Kidney glomerular epithelial cell (primary cell): ENCODE results near the gene TMEM255B.
"Not testable (repeated sequence)": the region's sequence is repeated elsewhere in the genome, so short reads cannot be mapped to it uniquely, and the experiment has no call there.

Experiments
- DNase-seq: peaks from one replicate; lab custom pipeline; 2025; lab: John Stamatoyannopoulos, UW

TMEM255B gene

DNA sequence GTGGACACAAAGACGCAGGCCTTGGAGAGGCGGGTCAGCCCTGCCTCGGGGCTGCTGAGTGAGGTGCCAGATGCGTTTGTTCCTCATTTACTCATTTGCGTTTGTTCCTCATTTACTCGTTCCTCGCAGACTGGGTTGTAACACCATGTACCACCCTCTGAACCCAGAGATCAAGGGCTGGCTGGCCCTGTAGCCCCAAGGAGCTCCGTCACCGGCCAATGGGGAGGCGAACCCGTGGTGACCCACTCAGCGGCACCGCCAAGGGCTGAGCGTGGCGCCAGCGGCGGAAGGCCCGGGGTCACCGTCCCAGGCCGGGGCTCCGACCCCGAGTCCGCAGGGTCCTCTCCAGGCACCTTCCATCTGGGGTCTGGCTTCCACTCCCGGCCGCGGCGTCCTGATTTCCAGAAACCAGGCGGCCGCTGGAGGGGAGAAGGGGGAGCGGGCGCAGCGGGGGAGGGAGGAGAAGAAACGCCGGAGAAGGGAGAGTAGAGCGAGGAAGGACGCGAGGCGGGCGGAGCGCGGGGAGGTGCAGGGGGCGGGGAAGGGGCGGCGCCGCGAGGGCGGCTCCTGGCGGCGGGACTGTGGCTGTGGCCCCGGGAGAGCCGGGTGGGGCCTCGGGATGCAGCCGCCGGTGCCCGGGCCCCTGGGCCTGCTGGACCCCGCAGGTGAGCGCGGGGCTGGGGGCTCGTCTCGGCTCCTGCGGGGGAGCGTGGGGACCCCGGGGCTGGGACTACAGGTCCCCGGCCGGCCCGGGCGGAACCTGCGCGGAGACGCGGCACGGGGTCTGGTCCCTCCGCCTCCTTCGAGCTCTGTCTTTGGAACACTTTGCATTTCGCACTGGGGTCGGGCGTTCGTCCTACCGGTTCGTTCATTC is at the start of gene TMEM255B:
Gene TMEM255B (plus strand): TSS at position 576 of the 874 bp plus-strand sequence. CDS start 44 bp downstream, at position 620.
- peak; percentile 47 for DNase-seq

GRCh38 chr13:113722921-113723320 is 36.1 kb upstream of the TMEM255B start:
- no peak for DNase-seq

- no peak for DNase-seq
These were observed 35.5 kb upstream of the TMEM255B start for GRCh38 chr13:113723410-113724015.

DNA sequence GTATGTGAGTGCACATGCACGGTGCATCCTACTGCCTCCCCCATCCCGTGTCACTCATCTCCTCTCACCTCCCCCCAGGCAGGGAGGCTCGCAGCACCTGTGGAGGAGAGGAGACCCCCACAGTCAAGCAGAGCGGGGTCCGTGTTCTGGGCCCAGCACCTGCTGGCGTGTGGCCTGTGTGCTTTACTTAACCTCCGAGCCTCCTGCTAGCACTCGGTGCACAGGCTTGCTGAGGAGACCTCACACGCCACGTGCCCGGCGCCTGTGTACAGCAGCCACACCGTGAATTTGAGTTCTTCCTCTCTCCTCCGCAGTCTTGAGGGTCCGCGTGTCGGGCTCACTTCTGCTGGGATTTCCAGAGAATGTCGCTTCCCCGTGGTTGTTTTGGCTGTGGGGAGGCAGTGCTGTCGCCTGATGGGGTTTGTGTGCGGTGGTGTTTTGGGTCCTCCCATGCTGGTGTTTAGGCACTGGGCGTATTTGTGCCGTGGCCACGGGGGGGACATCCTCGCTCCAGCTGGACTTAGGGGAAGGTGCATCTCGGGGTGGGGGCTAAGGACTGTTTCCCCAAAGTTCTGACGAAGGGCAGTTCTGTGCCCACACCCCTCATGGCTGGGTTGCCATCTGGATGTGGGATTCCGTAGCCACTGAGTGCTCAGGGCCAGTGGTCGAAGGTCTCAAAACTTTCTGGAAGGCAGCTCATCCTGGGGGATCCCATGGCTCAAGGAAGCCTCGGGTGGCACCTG is 34.8 kb upstream of the TMEM255B start:
- no peak for DNase-seq

DNA sequence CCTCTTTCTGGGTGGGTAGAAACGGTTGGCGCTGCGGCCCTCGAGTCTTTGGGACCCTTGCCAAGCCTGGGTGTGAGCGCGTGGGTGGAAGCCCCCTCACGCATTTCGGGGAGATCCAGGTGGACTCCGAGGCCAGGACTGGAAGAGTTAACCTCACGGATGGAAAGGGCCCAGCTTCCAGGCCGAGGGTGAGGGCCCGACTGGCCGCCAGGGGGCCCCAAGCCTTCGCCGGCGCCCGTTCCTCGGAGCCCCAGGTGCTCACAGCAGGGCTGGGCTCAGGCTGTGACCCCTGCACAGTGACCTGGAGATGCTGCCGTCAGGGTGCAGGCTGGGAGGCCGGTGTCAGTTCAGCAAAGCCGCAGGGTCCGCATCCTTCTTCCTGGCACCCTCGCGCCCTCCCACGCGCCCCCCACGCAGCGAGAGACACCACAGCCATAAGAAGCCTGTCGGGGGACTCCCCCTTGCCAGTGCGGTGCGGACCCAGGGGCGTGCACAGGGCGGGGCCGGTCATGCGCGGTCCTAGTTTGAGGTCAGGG is 34.2 kb upstream of the TMEM255B start:
- DNase-seq: peak; percentile 59

DNA sequence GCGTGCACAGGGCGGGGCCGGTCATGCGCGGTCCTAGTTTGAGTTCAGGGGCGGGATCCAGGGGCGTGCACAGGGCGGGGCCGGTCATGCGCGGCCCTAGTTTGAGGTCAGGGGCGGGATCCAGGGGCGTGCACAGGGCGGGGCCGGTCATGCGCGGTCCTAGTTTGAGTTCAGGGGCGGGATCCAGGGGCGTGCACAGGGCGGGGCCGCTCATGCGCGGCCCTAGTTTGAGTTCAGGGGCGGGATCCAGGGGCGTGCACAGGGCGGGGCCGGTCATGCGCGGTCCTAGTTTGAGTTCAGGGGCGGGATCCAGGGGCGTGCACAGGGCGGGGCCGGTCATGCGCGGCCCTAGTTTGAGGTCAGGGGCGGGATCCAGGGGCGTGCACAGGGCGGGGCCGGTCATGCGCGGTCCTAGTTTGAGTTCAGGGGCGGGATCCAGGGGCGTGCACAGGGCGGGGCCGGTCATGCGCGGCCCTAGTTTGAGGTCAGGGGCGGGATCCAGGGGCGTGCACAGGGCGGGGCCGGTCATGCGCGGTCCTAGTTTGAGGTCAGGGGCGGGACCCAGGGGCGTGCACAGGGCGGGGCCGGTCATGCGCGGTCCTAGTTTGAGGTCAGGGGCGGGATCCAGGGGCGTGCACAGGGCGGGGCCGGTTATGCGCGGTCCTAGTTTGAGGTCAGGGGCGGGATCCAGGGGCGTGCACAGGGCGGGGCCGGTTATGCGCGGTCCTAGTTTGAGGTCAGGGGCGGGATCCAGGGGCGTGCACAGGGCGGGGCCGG is 33.5 kb upstream of the TMEM255B start:
- not testable (repeated sequence) for DNase-seq

GRCh38 chr13:113726106-113726821 is 32.8 kb upstream of the TMEM255B start:
- DNase-seq: not testable (repeated sequence)

DNA sequence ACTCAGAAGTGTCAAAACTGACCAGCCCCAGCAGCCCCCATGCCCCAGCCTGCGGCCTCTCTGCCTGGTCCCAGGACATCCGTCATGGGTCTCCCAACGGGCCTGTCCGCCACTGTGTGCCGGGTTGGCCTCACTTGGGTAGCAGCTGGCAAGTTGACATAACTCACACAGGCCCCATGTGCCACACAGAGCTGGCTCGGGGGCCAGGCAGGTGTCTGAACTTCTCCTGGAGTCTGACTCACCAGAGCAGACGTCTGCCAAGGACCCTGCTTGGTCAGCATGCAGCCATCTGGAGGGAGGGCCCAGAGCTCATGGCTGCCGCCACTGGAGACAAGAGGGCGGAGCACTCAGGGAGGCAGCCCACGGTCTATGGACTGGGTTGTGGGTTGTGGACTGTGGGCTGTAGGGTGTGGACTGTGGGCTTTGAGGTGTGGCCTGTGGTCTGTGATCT is 32.0 kb upstream of the TMEM255B start:
- no peak for DNase-seq

- no peak for DNase-seq
These were observed 30.4 kb upstream of the TMEM255B start for GRCh38 chr13:113728571-113729054.

DNA sequence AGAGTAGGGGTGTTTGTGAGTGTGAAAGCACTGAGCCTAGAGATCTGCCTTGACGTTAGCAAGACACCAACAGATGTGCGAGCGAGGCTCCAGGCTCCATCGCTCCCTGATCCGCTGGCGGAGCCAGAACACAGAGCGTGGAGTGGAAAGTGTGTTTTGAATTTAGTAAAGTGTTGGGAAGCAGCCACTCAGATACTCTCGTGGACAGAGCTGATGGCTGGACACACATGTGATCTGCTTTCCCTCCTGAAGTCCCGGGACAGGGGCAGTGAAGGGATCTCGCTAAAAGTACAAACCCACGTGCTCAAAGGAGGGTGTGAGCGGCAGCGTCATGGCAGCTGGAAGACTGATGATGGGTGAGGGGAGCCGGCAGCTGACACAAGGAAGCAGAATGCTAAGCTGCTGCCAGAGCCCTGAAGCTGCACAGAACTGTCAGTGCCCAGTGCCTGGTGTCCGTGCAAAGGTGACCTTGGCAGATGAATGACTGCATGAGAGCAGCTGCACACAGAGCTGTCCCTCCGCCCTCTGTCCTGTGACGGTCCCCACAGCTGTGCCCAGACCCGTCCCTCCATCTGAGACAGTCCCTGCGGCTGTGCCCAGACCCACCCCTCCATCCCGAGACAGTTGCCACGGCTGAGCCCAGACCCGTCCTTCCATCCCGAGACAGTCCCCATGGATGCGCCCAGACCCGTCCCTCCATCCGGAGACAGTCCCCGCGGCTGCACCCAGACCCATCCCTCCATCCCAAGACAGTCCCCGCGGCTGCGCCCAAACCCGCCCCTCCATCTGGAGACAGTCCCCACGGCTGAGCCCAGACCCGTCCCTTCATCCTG is 29.6 kb upstream of the TMEM255B start:
- DNase-seq: no peak

DNA sequence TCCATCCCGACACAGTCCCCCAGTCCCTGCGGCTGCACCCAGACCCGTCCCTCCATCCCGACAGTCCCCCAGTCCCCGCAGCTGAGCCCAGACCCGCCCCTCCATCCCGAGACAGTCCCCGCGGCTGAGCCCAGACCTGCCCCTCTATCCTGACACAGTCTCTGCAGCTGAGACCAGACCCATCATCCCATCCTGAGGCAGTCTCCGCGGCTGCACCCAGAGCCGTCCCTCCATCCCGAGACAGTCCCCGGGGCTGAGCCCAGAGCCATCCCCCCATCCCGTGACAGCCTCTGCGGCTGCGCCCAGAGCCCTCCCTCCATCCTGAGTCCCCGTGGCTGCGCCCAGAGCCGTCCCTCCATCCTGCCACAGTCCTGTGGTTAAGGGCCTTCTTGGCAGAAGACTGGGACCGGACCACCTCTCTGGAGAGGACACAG is 28.8 kb upstream of the TMEM255B start:
- DNase-seq: no peak

- no peak for DNase-seq
These were observed 28.2 kb upstream of the TMEM255B start for GRCh38 chr13:113730831-113731191.

DNA sequence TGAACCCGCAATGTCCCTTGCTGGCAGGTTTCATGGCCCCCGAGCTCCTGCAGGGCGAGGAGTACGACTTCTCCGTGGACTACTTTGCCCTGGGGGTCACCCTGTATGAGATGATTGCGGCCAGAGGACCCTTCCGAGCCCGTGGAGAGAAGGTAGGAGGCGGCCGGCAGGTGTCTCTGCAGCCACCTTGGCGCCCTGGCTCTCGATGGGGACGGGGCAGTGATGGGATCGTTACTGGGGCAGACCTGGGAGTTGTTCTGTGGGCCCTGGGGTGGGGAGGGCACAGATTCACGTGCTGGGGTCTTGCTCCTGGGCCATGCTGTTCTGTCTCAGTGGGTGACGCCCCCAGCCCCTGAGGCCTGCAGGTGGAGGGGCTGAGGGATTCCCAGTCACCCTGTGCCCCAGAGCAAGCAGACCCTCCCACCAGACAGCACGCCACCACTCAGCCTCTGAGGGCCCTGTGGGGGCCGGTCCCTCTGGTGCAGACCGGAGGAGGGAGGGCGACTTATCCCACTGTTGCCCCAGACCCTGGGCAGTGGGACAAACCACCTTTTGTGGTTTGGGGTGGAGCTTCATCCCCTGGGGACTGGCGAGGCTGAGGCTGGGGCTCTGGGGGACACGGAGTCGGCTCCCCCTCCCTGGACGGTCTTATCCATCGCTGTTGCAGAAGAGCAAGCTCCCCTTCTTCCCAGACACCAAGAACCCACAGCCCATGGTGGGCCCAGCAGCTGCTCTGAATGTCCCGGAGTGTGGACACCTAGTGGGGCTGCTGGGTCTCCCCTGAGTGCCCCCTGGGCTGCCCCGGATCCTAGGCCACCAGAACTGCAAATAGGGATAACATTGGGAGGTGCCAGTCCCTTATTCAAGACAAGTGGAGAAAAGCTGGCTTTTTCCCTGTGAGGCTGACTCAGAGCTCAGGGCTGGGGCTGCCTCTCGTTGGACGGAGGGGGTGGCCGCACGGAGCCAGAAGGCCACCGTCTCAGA is 27.5 kb upstream of the TMEM255B start:
- no peak for DNase-seq

DNA sequence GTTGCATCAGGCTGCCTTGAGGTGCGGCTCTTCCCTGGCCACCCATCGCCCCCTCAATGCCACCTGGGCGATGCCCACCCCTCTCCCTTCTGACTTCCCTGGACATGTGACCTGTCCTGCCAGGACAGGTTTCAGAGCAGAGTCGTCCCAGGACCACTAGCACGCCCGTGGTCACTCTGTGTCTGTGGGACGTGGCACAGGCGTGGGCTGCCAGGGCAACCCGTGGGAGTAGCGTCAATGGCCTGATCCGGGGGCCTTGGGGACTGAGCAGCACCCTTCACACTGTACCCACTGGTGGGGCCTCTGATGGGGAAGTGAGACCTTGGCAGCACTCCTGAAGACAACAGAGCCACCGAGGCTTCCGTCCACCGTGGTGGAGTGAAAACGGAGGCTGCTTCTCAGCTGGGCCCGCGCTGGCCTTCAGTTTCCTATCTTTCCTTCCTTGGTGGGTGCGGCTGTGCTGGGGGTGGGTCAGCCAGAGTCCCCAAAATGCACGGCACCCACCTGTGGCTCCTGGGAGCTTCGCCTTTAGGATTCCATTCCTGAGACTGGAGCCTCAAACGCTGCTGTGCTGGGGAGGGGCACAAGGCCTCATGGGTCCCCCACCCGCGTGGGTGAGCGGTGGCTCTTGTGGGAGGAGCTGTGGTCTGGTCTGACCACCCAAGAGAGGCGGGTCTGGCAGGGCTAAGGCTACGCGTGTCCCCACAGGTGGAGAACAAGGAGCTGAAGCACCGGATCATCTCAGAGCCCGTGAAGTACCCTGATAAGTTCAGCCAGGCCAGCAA is 26.7 kb upstream of the TMEM255B start:
- no peak for DNase-seq

DNA sequence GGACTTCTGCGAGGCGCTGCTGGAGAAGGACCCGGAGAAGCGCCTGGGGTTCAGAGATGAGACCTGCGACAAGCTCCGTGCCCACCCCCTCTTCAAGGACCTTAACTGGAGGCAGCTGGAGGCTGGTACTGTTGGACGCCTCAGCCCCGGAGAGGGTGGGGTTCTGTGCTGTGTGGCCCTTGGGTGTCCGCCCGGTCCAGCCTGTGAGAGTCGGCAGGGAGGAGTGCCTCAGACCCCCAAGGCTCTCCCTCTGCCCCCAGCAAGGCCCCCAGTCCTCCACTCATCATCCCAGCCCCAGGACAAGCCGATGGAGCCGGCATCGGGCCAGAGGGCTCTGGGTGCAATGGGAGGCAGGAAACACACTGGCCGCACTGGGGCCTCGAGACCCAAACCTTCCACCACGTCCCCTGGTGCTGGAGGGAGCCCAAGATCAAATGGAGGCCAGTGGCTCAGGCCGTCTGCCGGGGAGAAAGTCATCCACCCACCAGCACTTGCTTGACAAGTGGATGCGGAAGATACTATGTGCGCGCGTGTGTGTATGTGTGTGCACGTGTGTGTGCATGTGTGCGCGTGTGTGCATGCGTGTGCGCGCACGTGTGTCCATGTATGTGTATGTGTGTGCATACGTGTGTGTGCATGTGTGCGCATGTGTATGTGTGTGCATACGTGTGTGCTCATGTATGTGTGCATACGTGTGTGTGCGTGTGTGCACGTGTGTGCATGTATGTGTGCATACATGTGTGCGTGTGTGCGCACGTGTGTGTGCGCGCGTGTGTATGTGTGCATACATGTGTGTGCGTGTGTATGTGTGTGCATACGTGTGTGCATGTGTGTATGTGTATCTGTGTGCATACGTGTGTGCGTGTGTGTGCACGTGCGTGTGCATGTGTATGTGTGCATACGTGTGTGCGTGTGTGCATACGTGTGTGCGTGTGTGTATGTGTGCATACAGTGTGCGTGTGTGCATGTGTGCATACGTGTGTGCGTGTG is 25.8 kb upstream of the TMEM255B start:
- DNase-seq: no peak

GRCh38 chr13:113734099-113734825 is 24.8 kb upstream of the TMEM255B start:
- no peak for DNase-seq
